ENCODE data around the gene MSH6.

The MSH6 gene

DNA sequence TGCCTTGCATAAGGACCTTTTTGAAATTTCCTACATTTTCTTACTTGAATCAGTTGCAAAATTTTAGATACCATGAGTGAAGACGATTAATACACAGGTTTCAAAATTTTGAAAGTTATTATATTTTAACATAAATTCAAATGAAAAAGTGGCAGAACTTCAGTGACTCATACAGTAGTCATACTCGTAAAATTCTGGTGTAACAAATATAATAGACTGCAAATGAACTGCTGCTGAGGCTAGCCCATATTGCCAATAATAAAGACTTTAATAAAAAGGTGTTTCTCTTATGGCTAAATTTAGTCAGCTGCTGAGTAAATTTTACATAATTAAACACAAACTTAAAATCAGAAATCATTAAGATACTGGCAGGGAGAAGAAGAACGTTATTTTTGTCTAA is 36.9 kb downstream of the MSH6 start:
- Histone ChIP-seq H3K4me3 (ENCODE audit: low read depth in 1 of 2, low read length in 2 of 2) (no peak overlapping the region), H3K27ac (ENCODE audit: low read length) (no peak overlapping the region), H3K4me1 (ENCODE audit: insufficient read depth, low read length) (no peaks in the 10 kb centered on the region), H3K9me3 (ENCODE audit: insufficient read depth, low read length, severe bottlenecking) (no peaks in the 10 kb centered on the region), H3K79me2 (ENCODE audit: insufficient read depth, low read length) (no peaks in the 10 kb centered on the region), H3K36me3 (ENCODE audit: insufficient read depth, low read length) (peaks cover 94% of the 10 kb centered on the region), H3K27me3 (ENCODE audit: insufficient read depth, low read length, poor library complexity) (no peaks in the 10 kb centered on the region), H2AFZ (ENCODE audit: low read depth, low read length) (no peak overlapping the region), H3K4me2 (ENCODE audit: insufficient read depth, low read length) (no peak overlapping the region), H3K9ac (ENCODE audit: low read depth, low read length) (no peak overlapping the region), H4K20me1 (ENCODE audit: insufficient read depth, low read length) (no peaks in the 10 kb centered on the region; the same call in none of the 2 replicates)
- DNase-seq (no peak), ATAC-seq (ENCODE audit: insufficient read depth, low read depth) (no peak)
- TF ChIP-seq, protein P1, sequence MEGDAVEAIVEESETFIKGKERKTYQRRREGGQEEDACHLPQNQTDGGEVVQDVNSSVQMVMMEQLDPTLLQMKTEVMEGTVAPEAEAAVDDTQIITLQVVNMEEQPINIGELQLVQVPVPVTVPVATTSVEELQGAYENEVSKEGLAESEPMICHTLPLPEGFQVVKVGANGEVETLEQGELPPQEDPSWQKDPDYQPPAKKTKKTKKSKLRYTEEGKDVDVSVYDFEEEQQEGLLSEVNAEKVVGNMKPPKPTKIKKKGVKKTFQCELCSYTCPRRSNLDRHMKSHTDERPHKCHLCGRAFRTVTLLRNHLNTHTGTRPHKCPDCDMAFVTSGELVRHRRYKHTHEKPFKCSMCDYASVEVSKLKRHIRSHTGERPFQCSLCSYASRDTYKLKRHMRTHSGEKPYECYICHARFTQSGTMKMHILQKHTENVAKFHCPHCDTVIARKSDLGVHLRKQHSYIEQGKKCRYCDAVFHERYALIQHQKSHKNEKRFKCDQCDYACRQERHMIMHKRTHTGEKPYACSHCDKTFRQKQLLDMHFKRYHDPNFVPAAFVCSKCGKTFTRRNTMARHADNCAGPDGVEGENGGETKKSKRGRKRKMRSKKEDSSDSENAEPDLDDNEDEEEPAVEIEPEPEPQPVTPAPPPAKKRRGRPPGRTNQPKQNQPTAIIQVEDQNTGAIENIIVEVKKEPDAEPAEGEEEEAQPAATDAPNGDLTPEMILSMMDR (IDR thresholded peaks at IDR 0.05; ENCODE audit: borderline replicate concordance, extremely low read depth, low read length, poor library complexity, severe bottlenecking): no peak
- TF ChIP-seq EZH2 (IDR thresholded peaks at IDR 0.05; ENCODE audit: borderline replicate concordance, low read depth, low read length, severe bottlenecking): no peak

DNA sequence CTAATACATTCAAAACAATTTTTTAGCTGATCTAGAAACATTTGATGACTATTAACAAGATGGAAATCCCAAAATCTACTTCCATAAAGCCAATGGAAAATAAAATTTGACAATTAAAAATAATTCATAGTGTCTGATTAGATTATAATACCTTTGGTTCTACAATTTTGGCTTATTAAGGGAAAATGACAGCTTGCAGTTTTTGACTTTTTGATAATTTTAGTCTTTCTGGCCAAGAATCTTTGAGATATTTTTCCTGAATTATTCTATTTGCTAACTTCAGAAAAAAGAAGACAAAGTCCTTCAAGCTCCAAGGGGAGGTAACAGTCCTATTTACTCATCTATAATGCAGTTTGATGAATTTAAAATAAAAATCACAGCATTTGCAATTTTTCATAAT is 39.6 kb downstream of the MSH6 start:
- no peak for TF ChIP-seq EZH2 (IDR thresholded peaks at IDR 0.05; ENCODE audit: borderline replicate concordance, low read depth, low read length, severe bottlenecking)
- TF ChIP-seq, protein P1 (IDR thresholded peaks at IDR 0.05; ENCODE audit: borderline replicate concordance, extremely low read depth, low read length, poor library complexity, severe bottlenecking): no peak
- Histone ChIP-seq H2AFZ (ENCODE audit: low read depth, low read length) (no peak overlapping the region), H3K9me3 (ENCODE audit: insufficient read depth, low read length, severe bottlenecking) (no peaks in the 10 kb centered on the region), H3K27me3 (ENCODE audit: insufficient read depth, low read length, poor library complexity) (no peaks in the 10 kb centered on the region), H3K4me2 (ENCODE audit: insufficient read depth, low read length) (no peak overlapping the region), H3K36me3 (ENCODE audit: insufficient read depth, low read length) (peaks cover 87% of the 10 kb centered on the region), H3K79me2 (ENCODE audit: insufficient read depth, low read length) (no peaks in the 10 kb centered on the region), H3K27ac (ENCODE audit: low read length) (no peak overlapping the region), H3K9ac (ENCODE audit: low read depth, low read length) (no peak overlapping the region), H4K20me1 (ENCODE audit: insufficient read depth, low read length) (no peaks in the 10 kb centered on the region; the same call in 1 of the 2 replicates), H3K4me1 (ENCODE audit: insufficient read depth, low read length) (no peaks in the 10 kb centered on the region), H3K4me3 (ENCODE audit: low read depth in 1 of 2, low read length in 2 of 2) (no peak overlapping the region)
- DNase-seq: no peak
- ATAC-seq (ENCODE audit: insufficient read depth, low read depth): no peak

DNA sequence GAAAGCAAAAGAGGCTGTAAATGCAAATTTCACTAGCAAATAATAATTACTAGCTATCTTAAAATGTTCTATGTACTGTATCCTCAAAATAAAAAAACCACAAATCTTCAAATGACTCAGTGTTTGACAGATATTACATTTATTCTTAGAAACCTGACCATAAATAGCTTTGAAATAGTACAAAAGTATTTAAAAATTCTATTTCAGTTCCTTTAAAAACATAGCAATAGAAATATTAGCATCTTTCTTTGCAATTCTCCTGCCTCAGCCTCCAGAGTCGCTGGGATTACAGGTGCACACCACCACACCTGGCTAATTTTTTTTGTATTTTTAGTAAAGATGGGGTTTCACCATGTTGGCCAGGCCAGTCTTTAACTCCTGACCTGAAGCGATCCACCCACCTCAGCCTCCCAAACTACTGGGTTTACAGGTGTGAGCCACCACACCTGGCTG is 50.6 kb downstream of the MSH6 start:
- no peaks in the 10 kb centered on the region for H3K27me3 ChIP-seq (ENCODE audit: insufficient read depth, low read length, poor library complexity)
- ATAC-seq (ENCODE audit: insufficient read depth, low read depth) (no peak), DNase-seq (no peak)
- H3K27ac ChIP-seq (ENCODE audit: low read length): no peak overlapping the region
- H3K4me1 ChIP-seq (ENCODE audit: insufficient read depth, low read length): no peaks in the 10 kb centered on the region
- H4K20me1 ChIP-seq (ENCODE audit: insufficient read depth, low read length): no peaks in the 10 kb centered on the region
- no peak overlapping the region for H2AFZ ChIP-seq (ENCODE audit: low read depth, low read length)
- H3K9me3 ChIP-seq (ENCODE audit: insufficient read depth, low read length, severe bottlenecking): no peaks in the 10 kb centered on the region
- no peak overlapping the region for H3K9ac ChIP-seq (ENCODE audit: low read depth, low read length)
- no peak for TF ChIP-seq EZH2 (IDR thresholded peaks at IDR 0.05; ENCODE audit: borderline replicate concordance, low read depth, low read length, severe bottlenecking)
- TF ChIP-seq, protein P1 (IDR thresholded peaks at IDR 0.05; ENCODE audit: borderline replicate concordance, extremely low read depth, low read length, poor library complexity, severe bottlenecking): no peak
- H3K79me2 ChIP-seq (ENCODE audit: insufficient read depth, low read length): peaks cover 4% of the 10 kb centered on the region
- no peak overlapping the region for H3K4me3 ChIP-seq (ENCODE audit: low read depth in 1 of 2, low read length in 2 of 2)
- peaks cover 97% of the 10 kb centered on the region for H3K36me3 ChIP-seq (ENCODE audit: insufficient read depth, low read length)
- H3K4me2 ChIP-seq (ENCODE audit: insufficient read depth, low read length): no peak overlapping the region

DNA sequence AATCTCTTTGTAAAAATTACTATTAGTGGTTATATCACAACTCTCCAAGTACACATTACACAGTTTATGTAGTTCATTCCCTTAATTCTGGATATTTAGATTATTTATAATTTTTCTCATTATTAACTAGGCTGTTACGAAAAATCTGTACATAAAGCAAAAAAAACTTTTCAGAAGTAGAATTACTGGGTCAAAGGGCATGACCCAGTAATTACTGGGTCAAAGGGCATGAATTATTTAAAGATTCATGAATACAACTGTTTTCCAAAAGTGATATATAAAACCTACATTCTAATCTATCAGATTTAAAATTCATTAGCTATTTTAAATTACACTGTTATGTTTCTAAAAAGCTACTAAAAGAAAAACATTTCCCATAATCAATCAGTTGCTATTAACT is 55.3 kb downstream of the MSH6 start:
- H3K4me2 ChIP-seq (ENCODE audit: insufficient read depth, low read length): no peak overlapping the region
- no peak overlapping the region for H2AFZ ChIP-seq (ENCODE audit: low read depth, low read length)
- H3K27ac ChIP-seq (ENCODE audit: low read length): no peak overlapping the region
- no peaks in the 10 kb centered on the region for H3K4me1 ChIP-seq (ENCODE audit: insufficient read depth, low read length)
- no peak overlapping the region for H3K4me3 ChIP-seq (ENCODE audit: low read depth in 1 of 2, low read length in 2 of 2)
- no peaks in the 10 kb centered on the region for H3K9me3 ChIP-seq (ENCODE audit: insufficient read depth, low read length, severe bottlenecking)
- no peak for ATAC-seq (ENCODE audit: insufficient read depth, low read depth)
- H4K20me1 ChIP-seq (ENCODE audit: insufficient read depth, low read length): peaks cover 11% of the 10 kb centered on the region
- no peaks in the 10 kb centered on the region for H3K27me3 ChIP-seq (ENCODE audit: insufficient read depth, low read length, poor library complexity)
- H3K36me3 ChIP-seq (ENCODE audit: insufficient read depth, low read length): peaks cover 70% of the 10 kb centered on the region
- no peak for DNase-seq
- no peak overlapping the region for H3K9ac ChIP-seq (ENCODE audit: low read depth, low read length)
- H3K79me2 ChIP-seq (ENCODE audit: insufficient read depth, low read length): peaks cover 38% of the 10 kb centered on the region
- no peak for TF ChIP-seq EZH2 (IDR thresholded peaks at IDR 0.05; ENCODE audit: borderline replicate concordance, low read depth, low read length, severe bottlenecking)
- TF ChIP-seq, protein P1 (IDR thresholded peaks at IDR 0.05; ENCODE audit: borderline replicate concordance, extremely low read depth, low read length, poor library complexity, severe bottlenecking): no peak
